AG04450 (cell line): Measurements from ENCODE around the gene USP15. TPM values are rescaled to one million over a fixed set of nuclear protein-coding genes. Genes with fewer than 3 reads are reported as not detected.

ENCODE experiments used
- CTCF ChIA-PET: fragments of 300-600, 350-600 bp; formaldehyde crosslinking; extraction: SDS; loops from one replicate; lab custom pipeline; 2022; ENCODE audit warnings: antibody characterized with exemption, inconsistent platforms; lab: Charles Lee
- POLR2A ChIA-PET: fragments of 350-600 bp; formaldehyde crosslinking; extraction: SDS; loops from one replicate; lab custom pipeline; 2021; ENCODE audit warnings: antibody characterized with exemption, inconsistent platforms; lab: Yijun Ruan, JAX
- DNase-seq: peaks from one replicate; pipeline ENCODE4 v3.0.0-alpha.2; 2011; ENCODE audit warnings: low read depth, low spot score
- H3K27ac ChIP-seq: one replicate; pipeline ENCODE4 v1.5.1; 2012; ENCODE audit warnings: low read depth, low read length, control low read depth
- H3K27me3 ChIP-seq: one replicate; pipeline ENCODE4 v1.6.0; 2012; ENCODE audit warnings: low read length; ENCODE audit not compliant: control insufficient read depth, insufficient read depth
- H3K4me3 ChIP-seq: 2 replicates; pipeline ENCODE4 v1.5.1; 2011; ENCODE audit warnings: mild to moderate bottlenecking, low read depth, low read length, control low read depth
- H3K9me3 ChIP-seq: 2 replicates; pipeline ENCODE4 v1.5.1; 2012; ENCODE audit warnings: low read length; ENCODE audit not compliant: control insufficient read depth, insufficient read depth
- polyA minus RNA-seq: library from RNA; depleted of rRNA, polyadenylated mRNA; stranded (reverse); fragments of >200 nt; gene quantifications from 2 replicates; pipeline ENCODE4 v1.2.3, GENCODE V29; 2011; rRNA and poly(A)+ RNA removed
- polyA plus RNA-seq: library from polyadenylated mRNA; depleted of rRNA; stranded (reverse); fragments of >200 nt; gene quantifications from 2 replicates; pipeline ENCODE4 v1.2.3, GENCODE V29; 2011; rRNA removed
- TF ChIP-seq, protein P1 (sequence below): IDR thresholded peaks from 2 replicates; pipeline ENCODE4 v1.5.1; 2011; ENCODE audit warnings: low read depth, low read length, control low read depth, inconsistent platforms

USP15 gene
- polyA plus RNA-seq (36.9 and 64.4 TPM in 2 replicates), polyA minus RNA-seq (78.2 and 103 TPM in 2 replicates)

GRCh38 chr12:62259993-62260732 lies at the start of gene USP15:
TSS of gene USP15 (plus strand) at chr12:62260404. CDS start at chr12:62260415, 11 bp downstream.
- ChIA-PET CTCF (interaction anchor here (0.6 to 2.3 kb wide), 8 partner anchors 8 to 607 kb away, joined by 3 to 15 read pairs (median 4); no protein-coding TSS in a partner anchor), POLR2A (interaction anchor here (1.0 to 1.1 kb wide), 2 partner anchors 8 to 91 kb away, joined by 3 to 4 read pairs; no protein-coding TSS in a partner anchor)
- Histone ChIP-seq H3K4me3 (peak within 1 kb of the TSS; percentile 86), H3K27me3 (no peaks in the 10 kb centered on the region), H3K9me3 (peaks cover 2% of the 10 kb centered on the region; the same call in 1 of the 2 replicates), H3K27ac (peak within 1 kb of the TSS; percentile 94)
- TF ChIP-seq, protein P1, sequence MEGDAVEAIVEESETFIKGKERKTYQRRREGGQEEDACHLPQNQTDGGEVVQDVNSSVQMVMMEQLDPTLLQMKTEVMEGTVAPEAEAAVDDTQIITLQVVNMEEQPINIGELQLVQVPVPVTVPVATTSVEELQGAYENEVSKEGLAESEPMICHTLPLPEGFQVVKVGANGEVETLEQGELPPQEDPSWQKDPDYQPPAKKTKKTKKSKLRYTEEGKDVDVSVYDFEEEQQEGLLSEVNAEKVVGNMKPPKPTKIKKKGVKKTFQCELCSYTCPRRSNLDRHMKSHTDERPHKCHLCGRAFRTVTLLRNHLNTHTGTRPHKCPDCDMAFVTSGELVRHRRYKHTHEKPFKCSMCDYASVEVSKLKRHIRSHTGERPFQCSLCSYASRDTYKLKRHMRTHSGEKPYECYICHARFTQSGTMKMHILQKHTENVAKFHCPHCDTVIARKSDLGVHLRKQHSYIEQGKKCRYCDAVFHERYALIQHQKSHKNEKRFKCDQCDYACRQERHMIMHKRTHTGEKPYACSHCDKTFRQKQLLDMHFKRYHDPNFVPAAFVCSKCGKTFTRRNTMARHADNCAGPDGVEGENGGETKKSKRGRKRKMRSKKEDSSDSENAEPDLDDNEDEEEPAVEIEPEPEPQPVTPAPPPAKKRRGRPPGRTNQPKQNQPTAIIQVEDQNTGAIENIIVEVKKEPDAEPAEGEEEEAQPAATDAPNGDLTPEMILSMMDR = peak; percentile 79
- DNase-seq = peak; percentile 93

DNA sequence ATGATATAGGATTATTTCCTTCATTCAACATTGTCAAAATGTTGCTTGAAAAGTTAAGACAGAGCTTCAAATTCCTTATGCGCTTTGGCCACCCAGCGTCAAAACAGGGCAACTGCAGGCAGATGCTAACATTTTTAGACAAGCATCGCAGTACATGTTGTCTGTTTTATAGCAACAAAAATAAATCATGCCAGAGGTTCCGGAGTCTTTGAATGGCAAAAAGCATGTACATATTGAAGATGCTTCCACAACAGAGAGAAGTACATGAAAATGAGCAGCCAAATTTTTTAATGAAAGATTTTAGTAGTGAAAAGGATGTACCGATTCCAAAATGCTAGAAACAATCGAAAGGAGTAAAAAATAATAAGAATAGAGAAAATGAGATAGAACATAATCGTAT lies 49.8 kb upstream of the USP15 start:
- Histone ChIP-seq H3K27ac (no peak overlapping the region), H3K27me3 (no peaks in the 10 kb centered on the region), H3K4me3 (no peak overlapping the region), H3K9me3 (no peaks in the 10 kb centered on the region)
- ChIA-PET CTCF (interaction anchor here (0.6 to 2.5 kb wide), 23 partner anchors 8 to 1874 kb away, joined by 3 to 29 read pairs (median 6); a partner anchor contains a TSS), POLR2A (no interaction called here)
- no peak for DNase-seq
- TF ChIP-seq, protein P1 = peak; percentile 91

DNA sequence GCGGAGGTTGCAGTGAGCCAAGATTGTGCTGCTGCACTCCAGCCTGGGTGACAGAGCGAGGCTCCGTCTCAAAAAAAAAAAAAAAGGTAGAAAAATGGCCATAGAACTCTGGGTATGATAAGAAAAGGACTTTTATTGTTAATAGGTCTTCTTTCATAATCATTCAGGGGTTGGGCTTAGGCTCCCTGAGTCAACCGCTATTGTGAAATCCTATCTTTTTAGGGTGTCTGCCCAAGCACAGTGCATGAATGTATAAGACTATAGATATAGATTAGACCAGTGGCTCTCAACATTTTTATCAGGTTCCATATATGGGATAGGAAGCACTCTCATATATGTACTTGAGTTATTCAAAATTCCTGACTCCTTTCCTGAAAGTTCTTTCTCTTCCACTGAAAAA lies 48.7 kb upstream of the USP15 start:
- DNase-seq = no peak
- POLR2A ChIA-PET = no interaction called here
- Histone ChIP-seq H3K9me3 (no peaks in the 10 kb centered on the region), H3K27me3 (no peaks in the 10 kb centered on the region), H3K27ac (no peak overlapping the region), H3K4me3 (no peak overlapping the region)
- TF ChIP-seq, protein P1 = no peak
- CTCF ChIA-PET = interaction anchor here (1.1 to 2.5 kb wide), 5 partner anchors 7 to 75 kb away, joined by 4 to 29 read pairs (median 9); a partner anchor contains a TSS

- no peaks in the 10 kb centered on the region for H3K9me3 ChIP-seq
- POLR2A ChIA-PET = no interaction called here
- H3K27ac ChIP-seq = no peak overlapping the region
- CTCF ChIA-PET = no interaction called here
- no peak for DNase-seq
- H3K4me3 ChIP-seq = no peak overlapping the region
- TF ChIP-seq, protein P1 = no peak
- no peaks in the 10 kb centered on the region for H3K27me3 ChIP-seq
These were observed 45.4 kb upstream of the USP15 start for GRCh38 chr12:62214846-62215245.

DNA sequence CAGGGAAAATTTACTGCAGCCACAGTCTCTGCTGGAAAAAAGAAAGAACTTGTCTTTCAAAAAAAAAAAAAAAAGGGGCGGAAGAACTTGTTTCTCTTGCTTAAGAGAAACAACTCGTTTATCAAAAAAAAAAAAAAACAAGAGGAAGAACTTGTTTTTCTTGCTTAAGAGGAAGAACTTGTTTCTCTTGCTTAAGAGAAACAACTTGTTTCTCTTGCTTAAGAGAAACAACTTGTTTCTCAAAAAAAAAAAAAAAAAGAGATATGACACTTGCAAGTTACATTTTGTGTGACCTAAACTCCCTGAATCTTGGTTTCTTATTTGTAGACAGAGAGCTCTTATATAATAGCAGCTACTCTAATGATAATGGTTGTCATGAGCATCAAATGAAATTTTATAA lies 44.7 kb upstream of the USP15 start:
- H3K4me3 ChIP-seq = no peak overlapping the region
- ChIA-PET POLR2A (no interaction called here), CTCF (no interaction called here)
- no peak for DNase-seq
- no peaks in the 10 kb centered on the region for H3K27me3 ChIP-seq
- H3K9me3 ChIP-seq = no peaks in the 10 kb centered on the region
- TF ChIP-seq, protein P1 = no peak
- H3K27ac ChIP-seq = no peak overlapping the region
